ENCODE measurements around the gene STX1B.
"Not testable (repeated sequence)": the region's sequence is repeated elsewhere in the genome, so short reads cannot be mapped to it uniquely, and the experiment has no call there.

Gene STX1B

DNA sequence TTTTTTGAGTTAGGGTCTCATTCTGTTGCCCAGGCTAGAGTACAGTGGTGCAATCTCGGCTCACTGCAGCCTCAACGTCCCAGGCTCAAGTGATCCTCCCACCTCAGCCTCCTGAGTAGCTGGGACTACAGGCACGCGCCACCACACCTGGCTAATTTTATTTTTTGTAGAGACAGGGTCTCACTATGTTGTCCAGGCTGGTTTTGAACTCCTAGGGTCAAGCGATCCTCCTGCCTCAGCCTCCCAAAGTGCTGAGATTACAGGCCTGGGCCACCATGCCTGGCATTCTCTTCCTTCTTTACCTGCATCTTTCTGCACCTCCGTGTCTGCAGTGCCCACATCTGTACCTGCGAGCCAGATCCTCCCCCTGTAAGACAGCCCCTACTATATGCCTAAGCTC, 1.4 kb upstream of the STX1B start:
- not testable (repeated sequence) for FAIRE-seq

DNA sequence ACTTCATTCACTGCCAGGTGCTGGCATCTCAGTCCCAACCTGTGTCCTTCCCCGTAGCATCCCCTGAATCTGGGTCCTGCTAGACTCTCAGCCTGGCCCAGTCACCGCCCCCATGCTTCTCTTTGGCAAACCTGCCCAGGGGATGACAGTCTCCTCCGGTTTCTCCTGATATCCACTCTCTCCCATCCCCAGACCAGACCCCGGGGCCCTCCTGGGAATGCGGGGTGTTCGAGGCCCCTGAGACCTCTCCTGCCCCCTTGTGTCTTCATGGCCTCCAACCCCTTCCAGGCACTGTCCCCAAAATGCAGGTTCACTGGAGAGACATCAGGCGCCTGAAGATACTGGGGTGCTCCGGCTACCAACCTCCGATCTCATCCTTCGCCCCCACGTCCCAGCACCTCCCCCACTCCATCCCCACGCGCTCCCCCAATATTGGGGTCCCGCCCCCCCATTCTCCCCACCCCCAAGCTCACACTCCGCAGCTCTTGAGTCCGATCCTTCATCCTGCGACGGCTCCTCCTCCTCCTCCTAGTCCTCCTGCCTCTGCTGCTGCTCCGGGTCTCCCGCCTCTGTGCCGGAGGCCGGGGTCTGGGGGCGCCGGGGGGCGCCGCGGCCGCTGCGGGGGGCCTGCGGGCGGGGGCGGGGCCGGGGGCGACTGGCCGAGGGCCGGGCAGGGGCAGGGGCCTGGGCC, 399 bp downstream of the STX1B start:
- FAIRE-seq: no peak

DNA sequence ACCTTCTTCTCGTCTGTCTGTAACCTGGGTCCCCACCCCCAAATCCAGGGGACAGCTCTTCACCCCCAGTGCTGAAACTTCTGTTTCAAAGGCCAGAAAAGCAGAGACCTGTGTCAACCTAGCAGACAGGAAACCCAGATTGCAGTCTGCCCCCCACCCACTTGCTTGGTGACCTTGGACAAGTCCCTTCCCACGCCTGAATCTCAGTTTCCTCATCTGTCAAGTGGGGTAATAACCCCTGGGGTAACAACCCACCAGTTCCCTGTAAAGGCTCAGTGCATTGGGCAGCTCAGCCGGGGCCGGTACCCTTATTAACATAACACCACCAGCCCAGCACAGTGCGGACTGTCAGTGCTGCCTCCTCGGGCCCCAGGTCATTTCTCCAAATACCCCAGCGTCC, 1.3 kb downstream of the STX1B start:
- FAIRE-seq: no peak

DNA sequence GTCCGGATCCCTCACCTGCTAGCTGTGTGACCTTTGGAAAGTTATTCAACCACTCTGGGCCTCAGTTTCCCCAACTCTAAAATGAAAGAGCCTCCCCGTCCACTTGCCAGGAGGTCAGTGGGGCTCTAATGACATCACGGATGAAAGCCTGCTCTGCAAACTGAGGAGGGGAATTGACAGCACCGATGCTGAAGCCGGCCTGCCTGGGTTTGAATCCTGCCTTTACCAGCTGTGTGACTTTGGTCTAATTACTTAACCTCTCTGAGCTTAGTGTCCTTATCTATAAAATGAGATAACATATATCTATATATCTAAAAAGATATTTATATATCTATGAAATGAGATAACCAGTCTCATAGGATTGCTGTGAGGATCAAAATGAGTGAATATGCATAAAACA, 1.9 kb downstream of the STX1B start:
- FAIRE-seq: no peak

DNA sequence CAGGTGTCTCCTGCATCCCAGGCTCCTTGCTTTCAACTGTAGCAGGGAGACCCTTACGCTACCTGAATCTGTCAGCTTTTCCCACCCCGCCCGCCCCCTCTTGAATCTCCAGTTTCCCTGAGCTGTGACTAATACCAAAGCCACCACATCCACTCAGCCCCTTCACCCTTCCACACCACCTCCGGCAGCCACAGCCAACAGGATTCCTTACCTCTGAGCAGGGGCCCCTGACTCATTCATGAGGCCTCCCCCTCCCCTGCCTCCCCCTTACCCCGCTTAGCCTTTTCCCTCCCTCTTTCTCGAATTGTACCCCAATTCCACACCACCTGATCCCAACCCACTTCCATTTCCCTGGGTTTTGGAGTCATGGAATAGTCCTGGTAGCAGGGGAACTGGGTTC, 2.3 kb downstream of the STX1B start:
- FAIRE-seq: no peak

DNA sequence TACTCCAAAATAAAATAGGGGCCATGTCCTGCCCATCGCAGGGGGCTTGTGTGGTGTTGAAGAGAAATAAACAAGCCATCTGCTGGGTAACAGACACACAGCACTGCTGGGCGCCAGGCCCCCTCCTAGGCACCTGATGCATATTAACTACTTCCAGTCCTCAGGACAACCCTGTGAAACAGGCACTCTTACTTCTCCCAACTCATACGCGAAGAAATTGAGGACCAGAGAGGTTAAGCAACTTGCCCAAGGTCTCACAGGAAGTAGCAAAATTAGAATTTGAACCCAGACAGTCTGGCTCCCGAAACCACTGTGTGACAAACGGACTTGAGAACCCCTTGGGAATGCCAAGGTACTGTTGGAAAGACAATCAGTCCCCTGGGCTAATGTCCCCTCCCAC, 2.8 kb downstream of the STX1B start:
- no peak for FAIRE-seq

DNA sequence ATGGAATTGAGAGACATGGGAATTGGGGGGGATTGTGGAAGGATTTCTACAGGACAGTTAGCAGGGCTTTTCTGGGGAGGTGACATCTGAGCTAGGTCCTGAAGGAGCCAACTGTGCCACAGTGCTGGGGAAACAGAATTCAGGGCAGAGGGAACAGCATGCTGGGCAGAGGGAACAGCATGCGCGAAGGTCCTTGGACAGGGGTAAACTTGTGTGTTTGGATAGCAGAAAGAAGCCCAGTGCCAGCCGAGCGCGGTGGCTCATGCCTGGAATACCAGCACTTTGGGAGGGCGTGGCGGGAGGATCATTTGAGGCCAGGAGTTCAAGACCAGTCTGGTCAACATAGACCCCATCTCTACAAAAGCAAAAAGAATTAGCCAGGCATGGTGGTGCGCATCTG, 3.8 kb downstream of the STX1B start:
- FAIRE-seq: no peak

DNA sequence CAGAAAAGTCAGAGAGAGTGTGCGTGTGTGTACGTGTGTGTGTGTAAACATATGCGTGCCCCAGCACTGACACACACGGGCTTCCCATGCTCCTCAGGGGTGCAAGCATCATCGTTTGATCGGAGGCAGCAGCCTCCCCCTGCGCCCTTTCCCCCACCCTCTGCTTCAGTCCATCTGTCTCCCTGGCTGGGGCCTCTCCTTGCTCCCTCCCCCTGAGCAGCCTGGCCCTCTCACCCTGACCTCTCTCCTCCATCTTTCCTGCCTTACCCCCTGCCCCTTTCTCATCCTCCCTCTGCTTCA, 4.4 kb downstream of the STX1B start:
- FAIRE-seq: no peak

DNA sequence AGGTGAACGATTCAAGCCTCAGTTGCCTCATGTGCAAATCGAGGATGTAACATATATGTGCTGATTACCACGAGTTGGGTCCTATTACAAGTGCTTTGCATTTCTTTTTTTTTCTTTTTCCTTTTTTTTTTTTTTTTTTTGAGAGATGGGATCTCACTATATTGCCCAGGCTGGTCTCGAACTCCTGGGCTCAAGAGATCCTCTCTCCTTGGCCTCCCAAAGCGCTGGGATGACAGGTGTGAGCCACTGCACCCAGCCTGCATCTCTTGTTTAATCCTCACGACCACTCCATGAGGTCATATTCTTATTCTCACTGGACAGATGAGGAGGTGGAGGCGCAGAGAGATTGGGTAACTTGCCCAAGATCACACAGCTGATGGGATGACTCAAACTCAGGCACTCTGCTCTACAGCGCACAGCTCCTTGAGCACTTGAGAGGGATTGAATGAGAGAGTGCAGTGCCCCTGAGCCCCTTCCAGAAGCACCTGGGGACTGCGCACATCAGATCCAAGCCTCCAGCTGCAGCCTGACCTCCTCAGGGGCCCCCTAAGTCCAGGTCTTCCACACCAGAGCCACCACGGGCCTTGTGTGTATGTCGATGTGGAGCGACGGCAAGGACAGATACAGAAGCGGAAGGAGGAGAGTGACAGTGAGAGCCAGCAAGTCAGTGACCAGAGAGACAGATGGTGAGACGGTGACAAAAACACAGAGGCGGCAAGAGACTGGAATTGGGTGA, 4.9 kb downstream of the STX1B start:
- FAIRE-seq: no peak

DNA sequence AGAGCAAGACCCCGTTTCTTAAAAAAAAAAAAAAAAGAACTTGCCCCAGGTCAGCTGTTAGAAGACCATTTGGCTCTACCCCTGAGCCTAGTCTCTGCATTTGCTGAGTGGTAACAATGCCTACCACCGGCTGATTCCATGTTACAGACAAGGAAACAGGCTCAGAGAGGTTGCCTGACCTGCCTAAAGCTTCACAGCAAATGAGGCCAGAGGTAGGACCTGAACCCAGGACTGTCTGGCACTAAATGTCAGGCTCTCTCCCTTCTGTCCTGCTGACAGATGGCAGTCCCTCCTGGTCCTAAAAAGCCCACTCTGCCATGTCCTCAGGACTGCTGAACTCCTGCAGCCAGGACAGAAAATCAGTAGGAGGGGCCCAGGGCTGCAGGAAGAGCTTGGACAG, 5.8 kb downstream of the STX1B start:
- no peak for FAIRE-seq

DNA sequence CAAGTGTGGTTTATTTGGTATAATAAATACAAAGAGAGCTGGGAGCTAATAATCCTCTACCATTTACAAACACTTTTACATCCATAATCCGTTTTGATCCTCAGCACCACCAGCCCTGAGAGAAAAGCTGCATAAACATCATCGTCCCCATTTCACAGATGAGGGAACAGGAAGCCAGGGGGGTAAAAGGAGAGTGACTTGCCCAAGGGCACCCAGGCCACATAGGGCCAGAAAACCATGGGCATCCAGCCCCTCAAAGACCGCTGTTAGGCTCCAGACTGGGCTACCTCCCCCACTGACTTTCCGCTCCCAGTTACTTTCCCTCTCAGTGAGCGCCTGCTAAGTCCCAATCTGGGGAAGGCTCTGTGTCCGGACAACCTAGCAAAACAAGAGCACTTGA, 6.7 kb downstream of the STX1B start:
- FAIRE-seq: no peak

DNA sequence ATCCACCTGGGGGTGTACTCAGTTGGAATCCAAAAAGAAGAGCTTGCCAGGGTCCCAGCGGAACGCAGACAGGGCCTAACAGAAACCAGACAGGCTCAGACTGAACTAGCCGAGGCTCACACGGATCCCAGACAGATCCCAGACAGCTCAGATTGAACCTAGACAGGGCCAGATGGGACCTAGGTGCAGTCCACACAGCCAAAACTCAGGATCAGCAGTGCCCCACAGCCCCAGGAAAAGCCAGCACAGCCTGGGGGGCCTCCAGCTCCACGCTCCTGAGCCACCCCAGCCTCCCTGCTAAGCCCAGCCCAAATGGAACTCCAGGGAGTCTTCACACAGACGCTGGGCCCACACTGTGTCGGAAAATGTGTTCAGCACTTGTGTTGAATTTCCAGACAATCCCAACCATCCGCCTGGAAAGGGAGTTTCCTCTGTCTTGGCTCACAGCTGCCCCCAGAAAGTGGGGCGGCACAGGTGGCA, 7.5 kb downstream of the STX1B start:
- FAIRE-seq: no peak

DNA sequence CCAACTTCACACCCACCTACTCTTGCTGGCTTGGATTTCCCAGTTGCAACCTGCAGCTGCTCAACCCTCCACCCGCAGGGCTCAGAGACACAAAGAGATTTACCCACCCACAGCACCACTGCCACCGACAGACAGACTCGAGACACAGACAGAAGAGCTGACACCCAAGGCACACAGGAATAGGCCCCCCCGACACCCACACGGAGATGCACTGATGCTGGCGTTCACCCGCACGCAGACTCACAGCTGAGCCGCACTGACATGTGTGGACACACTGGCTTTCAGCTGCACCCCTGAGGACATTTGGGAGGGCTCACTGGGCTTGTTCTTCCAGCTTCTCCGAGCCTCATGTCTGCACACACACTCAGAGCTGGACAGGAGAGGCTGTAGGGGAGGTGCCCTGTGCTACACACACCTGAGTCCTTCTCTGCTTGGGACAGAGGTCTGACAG, 8.2 kb downstream of the STX1B start:
- FAIRE-seq: no peak

DNA sequence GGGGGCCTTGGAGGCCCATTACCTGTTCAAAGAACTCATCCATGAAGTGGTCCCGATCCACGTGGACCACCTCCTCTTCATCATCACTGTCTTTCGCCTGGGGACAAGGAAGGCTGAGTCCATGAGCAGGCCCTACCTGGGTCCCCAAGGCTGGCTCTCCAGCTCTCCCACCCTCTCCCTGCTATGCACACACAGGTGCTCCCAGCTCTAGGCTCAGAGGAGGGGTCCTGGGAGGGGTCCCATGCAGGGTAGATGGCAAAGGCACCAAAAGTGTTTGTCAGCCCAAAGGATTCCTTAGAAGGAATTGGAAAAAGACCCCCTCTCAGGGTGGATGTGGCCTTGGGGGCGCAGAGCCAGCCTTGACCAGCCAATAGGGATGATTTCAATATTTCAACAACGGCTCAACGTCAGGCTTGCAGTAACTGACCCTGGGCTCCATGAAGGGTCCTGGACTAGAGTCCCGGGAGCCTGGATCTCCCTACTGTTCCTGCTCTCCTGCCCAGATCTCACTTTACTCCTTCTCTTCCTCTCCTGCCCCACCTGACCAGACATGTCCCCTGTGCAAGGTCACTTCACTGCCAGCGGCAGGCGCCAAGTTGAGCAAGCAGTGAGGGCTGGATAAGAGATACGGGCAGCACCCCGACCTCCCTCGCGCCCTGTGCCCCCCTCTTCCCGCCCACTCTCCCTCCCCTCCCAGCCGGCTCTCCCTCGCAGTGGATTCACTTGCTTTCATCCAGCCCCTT, 8.8 kb downstream of the STX1B start:
- no peak for FAIRE-seq

DNA sequence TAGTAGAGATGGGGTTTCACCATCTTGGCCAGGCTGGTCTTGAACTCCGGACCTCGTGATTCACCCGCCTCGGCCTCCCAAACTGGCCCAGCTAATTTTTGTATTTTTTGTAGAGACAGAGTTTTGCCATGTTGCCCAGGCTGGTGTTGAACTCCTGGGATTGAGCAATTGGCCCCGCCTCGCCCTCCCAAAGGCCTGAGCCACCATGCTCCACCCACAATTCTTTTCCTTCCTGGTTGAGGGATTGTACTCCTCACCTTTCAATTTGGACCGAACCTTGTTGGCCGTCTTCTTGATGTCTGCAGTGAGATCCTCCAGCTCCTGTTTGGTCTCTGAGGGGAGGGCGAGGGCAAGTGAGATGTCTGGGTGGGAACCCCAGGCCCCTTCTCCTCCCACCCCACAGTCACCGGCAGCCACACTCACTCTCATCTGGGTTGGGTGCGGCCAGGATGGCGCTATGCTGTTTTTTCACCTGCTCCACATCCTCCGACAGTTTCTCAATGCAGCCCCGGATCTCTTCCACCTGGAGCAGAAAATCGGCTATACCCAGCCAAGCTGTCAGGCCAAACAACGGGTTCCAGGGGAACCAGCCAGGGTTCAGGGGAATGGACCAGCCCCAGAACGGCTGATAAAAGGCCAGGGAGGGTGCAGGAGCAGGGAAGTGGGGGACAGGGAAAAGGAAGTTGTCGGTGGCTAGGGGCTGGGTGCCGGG, 9.6 kb downstream of the STX1B start:
- no peak for FAIRE-seq

DNA sequence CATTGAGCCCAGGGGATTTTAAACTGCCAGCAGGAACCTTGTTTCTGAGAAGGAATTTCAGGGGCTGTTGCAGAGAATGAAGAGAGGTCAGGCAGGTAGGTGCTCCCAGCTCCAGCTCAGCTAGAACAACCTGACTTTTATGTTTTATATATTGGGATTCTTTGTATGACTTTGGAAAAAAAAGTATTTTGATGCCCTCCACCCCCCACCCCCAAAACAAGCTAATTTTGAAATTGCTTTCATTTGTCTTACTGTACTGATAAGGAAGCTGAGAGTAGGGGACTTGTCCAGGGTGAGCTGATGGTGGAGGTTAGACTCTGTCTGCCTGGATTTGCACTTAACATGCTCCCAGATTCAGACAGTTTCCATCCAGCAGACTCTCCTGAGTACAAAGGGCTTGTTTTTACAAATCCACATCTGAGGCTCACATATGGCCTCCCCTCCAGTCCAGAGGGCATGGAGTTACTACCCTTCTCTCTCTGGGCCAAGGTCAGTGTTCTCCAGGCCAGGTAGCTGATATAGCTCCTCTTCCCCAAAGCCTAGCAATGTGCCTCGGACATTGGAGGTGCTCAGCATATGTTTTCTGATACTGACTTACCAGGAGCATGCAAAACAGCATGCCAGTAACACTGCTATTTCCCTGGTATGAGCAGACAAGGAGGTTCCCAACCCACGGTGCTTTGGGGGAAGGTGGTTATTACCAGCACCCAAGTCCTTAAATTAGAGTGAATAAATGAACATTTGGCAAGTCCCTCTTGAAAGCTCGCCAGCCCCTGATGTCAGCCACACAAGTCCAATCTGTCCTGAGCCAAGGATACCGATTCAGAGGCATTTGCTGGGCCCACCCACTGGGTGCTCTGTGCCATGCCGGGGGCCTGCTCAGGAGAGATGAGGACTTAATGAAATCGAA, 11.3 kb downstream of the STX1B start:
- no peak for FAIRE-seq

DNA sequence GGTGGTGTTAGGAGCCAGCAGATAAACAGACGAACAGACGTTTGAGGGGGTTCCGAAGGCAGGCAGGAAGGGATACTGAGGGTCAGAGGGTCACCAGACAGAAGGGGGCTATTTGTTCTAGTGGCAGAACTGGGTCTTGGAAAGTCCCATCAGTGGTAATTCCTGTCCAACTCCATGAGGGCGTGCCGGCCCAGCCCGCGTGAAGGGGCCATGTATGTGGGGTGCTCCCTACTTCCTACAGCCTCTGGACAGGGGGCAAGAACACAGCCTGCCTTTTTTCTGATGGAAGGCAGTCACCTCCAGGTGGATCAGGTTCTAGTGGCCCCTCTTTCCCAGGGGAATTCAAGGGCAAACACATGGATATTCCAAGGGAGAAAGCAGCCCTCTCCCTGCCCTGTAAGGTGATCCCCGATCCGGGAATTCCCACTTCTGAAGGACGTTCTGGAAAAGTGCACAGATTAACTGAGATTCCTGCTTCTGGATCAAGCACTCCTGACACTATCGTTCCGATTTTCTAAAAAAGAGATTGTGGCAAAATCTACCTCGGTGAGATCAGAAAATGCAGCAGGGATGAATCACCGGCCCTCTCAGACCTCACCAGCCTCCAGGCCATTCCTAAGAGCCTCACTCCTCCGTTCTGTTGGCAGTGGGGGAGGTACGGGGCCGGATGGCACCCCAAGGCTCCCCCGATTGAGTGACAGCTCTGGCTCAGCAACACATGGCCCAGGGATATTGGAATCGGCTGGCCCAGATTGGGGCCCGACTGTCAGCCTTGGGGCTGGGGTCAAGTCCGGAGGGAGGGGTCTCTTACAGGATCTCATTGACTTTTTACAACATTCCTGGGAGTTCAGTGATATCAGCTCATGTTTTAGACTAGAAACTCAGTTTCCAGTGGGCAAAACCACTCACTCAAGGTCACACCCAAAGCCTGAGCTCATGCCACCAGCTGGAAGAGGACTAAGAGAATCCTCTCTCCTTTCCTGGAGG, 12.4 kb downstream of the STX1B start:
- no peak for FAIRE-seq

DNA sequence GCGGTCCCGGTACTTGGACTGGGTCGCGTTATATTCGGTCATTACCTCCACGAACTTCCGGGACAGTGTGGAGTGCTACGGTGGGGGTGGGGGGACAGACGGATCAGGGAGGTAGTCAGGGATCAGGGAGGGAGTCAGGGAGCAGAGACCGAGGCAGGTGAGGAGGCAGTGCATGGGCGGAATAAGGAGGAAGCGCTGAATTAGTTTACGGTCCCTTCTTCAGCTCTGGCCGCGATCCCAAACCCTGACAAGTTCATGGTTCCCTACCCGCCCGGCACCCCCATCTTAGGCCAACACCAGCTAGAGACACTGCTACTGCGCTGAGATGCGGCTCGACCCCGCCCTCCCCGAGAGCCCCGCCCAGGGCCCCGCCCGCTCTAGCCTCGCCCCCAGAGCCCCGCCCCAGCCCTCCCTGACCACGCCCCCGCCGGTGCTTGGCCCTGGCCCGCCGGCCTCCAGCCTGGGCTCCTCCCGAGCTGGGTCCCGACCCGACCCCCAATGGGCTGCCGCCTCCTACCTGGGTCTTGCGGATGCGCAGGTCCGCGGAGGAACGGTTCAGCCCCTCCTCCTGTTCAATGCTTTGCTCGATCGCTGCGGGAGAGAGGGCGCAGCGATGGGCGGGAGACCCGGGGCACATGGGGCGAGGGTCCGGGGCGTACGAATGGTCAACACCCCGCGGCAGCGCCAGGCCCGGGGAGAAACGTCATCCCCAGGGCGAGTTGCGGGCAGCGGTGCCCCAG, 13.3 kb downstream of the STX1B start:
- FAIRE-seq: no peak

DNA sequence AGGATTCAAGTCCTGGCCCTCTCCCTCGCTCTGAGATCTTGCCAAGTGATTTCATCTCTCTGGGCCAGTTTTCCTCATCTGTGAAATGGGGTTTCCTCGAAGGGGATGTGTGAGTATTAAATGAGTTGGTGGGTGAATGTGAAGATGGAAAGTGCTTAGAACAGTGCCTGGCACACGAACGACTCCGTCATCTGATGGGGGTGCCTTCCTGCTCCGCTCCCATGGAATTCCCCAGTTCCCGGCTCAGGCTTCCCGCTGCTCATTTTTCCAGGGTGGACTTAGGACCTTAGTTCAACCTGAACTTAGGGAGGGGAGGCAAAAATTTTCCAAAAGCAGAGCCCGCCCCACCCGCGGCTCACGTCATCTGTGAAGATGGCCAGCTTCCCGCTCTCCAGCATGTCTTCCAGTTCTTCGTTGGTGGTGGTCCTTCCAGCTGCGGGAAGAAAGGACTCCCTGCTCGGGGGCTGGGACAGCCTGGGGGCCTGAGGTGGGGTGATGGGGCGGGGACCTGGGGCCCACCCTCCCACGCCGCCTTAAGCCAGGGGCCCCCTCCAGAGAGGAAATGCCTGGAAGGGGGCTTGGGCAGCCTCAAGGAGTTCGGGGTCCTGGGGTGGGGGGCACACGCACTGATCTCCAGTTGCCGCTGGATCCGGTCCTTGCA, 14.0 kb downstream of the STX1B start:
- no peak for FAIRE-seq

DNA sequence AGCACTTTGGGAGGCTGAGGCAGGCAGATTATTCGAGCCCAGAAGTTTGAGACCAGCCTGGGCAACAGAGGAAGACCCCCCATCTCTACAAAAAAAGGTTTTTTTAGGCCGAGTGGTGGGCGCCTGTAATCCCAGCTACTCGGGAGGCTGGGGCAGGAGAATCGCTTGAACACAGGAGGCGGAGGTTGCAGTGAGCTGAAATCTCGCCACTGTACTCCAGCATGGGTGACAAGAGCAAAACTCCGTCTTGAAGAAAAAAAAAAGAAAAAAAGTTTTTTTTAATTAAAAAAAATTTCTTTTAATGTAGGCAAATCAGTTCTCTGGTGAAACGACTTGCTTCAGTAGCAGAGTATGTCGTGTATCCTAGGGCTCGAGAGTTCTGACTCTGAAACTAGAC, 14.5 kb downstream of the STX1B start:
- FAIRE-seq: no peak

All from A204.1 (cell line).